B cell (primary cell): Measurements from ENCODE around the gene DNAH10. TPM values are rescaled to one million over a fixed set of nuclear protein-coding genes. Genes with fewer than 3 reads are reported as not detected.

Experiments
- ATAC-seq: fragments of 200-7000 bp; cut with Tn5 transposase; one replicate; pipeline ENCODE4 v1.10.0; 2021; ENCODE audit warnings: low read depth, mild to moderate bottlenecking, moderate number of reproducible peaks, moderate library complexity
- CTCF ChIA-PET: fragments of 350-600 bp; sonication (Branson Sonifier 250); formaldehyde crosslinking; loops from one replicate; lab custom pipeline; 2021; ENCODE audit warnings: antibody characterized with exemption, inconsistent platforms; lab: Charles Lee
- POLR2A ChIA-PET: fragments of 350-600 bp; sonication (Branson Sonifier 250); formaldehyde crosslinking; loops from one replicate; lab custom pipeline; 2021; ENCODE audit warnings: antibody characterized with exemption; lab: Charles Lee
- DNase-seq: peaks from one replicate; pipeline ENCODE4 v3.0.0; 2013
- H2AFZ ChIP-seq: 2 replicates; pipeline ENCODE4 v1.6.1; 2012; ENCODE audit warnings: mild to moderate bottlenecking, low read depth, low read length; ENCODE audit not compliant: insufficient read depth, poor library complexity, severe bottlenecking
- H3K27ac ChIP-seq, 2 donors: 1 replicate in 1 of 2; 2 replicates in 1 of 2; pipeline ENCODE4 v1.5.1; 2012 to 2013; ENCODE audit warnings: low read length in 2 of 2, mild to moderate bottlenecking in 2 of 2, moderate library complexity in 1 of 2
- H3K27me3 ChIP-seq, 4 experiments: fragments of 200-600 bp in 1 of 4; sonication (generic) in 1 of 4; replicated peaks in 1 of 4; 1 replicate in 2 of 4; 2 replicates in 2 of 4; pipeline versions ENCODE4 v1.6.1 to v1.7.0; 2013 to 2016; ENCODE audit warnings: low read length in 3 of 4, mild to moderate bottlenecking in 2 of 4, mixed read lengths in 1 of 4, moderate library complexity in 1 of 4; ENCODE audit not compliant: insufficient read depth in 4 of 4, control insufficient read depth in 3 of 4; ENCODE audit errors: control extremely low read depth in 1 of 4
- H3K36me3 ChIP-seq, 2 experiments: replicated peaks in 1 of 2; 1 replicate in 1 of 2; 2 replicates in 1 of 2; pipeline versions ENCODE4 v1.6.1 to v1.7.1; 2013; ENCODE audit warnings: low read length in 1 of 2; ENCODE audit not compliant: insufficient read depth in 2 of 2, control insufficient read depth in 1 of 2; ENCODE audit errors: control extremely low read depth in 1 of 2, extremely low read depth in 1 of 2
- H3K4me1 ChIP-seq, 2 donors: fragments of 200-600 bp in 1 of 2; sonication (generic) in 1 of 2; 1 replicate in 1 of 2; 2 replicates in 1 of 2; pipeline versions ENCODE4 v1.5.1 to v1.6.1; 2013 to 2017; ENCODE audit warnings: low read length in 2 of 2; ENCODE audit not compliant: control insufficient read depth in 2 of 2, insufficient read depth in 2 of 2
- H3K4me2 ChIP-seq: replicated peaks from 2 replicates; pipeline ENCODE3; 2012; ENCODE audit warnings: mild to moderate bottlenecking, low read depth, low read length; ENCODE audit not compliant: poor library complexity, severe bottlenecking
- H3K4me3 ChIP-seq, 5 experiments: fragments of 200-600 bp in 1 of 5; sonication (generic) in 1 of 5; 1 replicate in 3 of 5; 2 replicates in 2 of 5; pipeline versions ENCODE4 v1.5.1 to v1.7.0; 2011 to 2016; ENCODE audit warnings: low read length in 4 of 5, mild to moderate bottlenecking in 4 of 5, low read depth in 2 of 5, control low read depth in 1 of 5, moderate library complexity in 1 of 5; ENCODE audit not compliant: insufficient read depth in 1 of 5; ENCODE audit errors: control extremely low read depth in 1 of 5, extremely low read depth in 1 of 5
- H3K79me2 ChIP-seq: fragments of 200-600 bp; sonication (generic); one replicate; pipeline ENCODE4 v1.6.0; 2016; ENCODE audit warnings: low read length; ENCODE audit not compliant: control insufficient read depth, insufficient read depth
- H3K9ac ChIP-seq: fragments of 200-600 bp; sonication (generic); 2 replicates; pipeline ENCODE4 v1.6.1; 2017; ENCODE audit warnings: mild to moderate bottlenecking, low read length, moderate library complexity
- H3K9me3 ChIP-seq, 3 donors: one replicate each; pipeline versions ENCODE4 v1.6.1 to v1.7.1; 2013; ENCODE audit warnings: low read length in 2 of 3; ENCODE audit not compliant: control insufficient read depth in 2 of 3, insufficient read depth in 1 of 3; ENCODE audit errors: control extremely low read depth in 1 of 3
- H4K20me1 ChIP-seq: 2 replicates; pipeline ENCODE4 v1.6.0; 2012; ENCODE audit warnings: mild to moderate bottlenecking, low read length; ENCODE audit not compliant: insufficient read depth, control insufficient read depth, poor library complexity, severe bottlenecking
- H3K27ac Mint-ChIP-seq: one replicate; pipeline ENCODE4 v1.8.0; 2021; ENCODE audit warnings: mixed read lengths
- H3K27me3 Mint-ChIP-seq: one replicate; pipeline ENCODE4 v1.8.0; 2021; ENCODE audit warnings: mixed read lengths
- H3K4me1 Mint-ChIP-seq: one replicate; pipeline ENCODE4 v1.8.0; 2021; ENCODE audit warnings: mixed read lengths
- H3K4me3 Mint-ChIP-seq: one replicate; pipeline ENCODE4 v1.8.0; 2021; ENCODE audit warnings: mixed read lengths
- H3K9me3 Mint-ChIP-seq: one replicate; pipeline ENCODE4 v1.8.0; 2022; ENCODE audit warnings: mixed read lengths; ENCODE audit not compliant: insufficient read depth
- CTCF ChIP-seq: fragments of 200-600 bp; IDR thresholded peaks from one replicate; pipeline ENCODE4 v1.8.0; 2022; ENCODE audit warnings: antibody characterized with exemption, mild to moderate bottlenecking
- EZH2 ChIP-seq: IDR thresholded peaks from 2 replicates; pipeline ENCODE4 v1.6.1; 2012; ENCODE audit warnings: borderline replicate concordance, low read depth, mild to moderate bottlenecking, moderate library complexity, low read length; ENCODE audit not compliant: insufficient read depth, poor library complexity, severe bottlenecking
- WGBS: methylation state at CpG from one replicate; pipeline ENCODE4 v1.1.5; 2013; ENCODE audit warnings: missing lambda C conversion rate; ENCODE audit not compliant: insufficient coverage; 5-methylcytosine and 5-hydroxymethylcytosine counted together
- intact Hi-C: fragments of 100-400 bp; cut with micrococcal nuclease; formaldehyde crosslinking; loops from one replicate; pipeline ENCODE4 v1.10.0; 2022
- polyA plus RNA-seq: library from polyadenylated mRNA; depleted of rRNA; stranded (reverse); fragments of >200 nt; gene quantifications from 2 replicates; pipeline ENCODE4 v1.2.3, GENCODE V29; 2012
- total RNA-seq, 2 donors: library from RNA; stranded (reverse); fragments of 120-200 nt in 1 of 2; gene quantifications; 1 replicate in 1 of 2; 2 replicates in 1 of 2; pipeline versions ENCODE4 v1.2.3 to v1.2.4, GENCODE V29; 2013 to 2022

Gene DNAH10
- total and polyA plus RNA-seq, 2 donors (not counting 1 experiment from before 2014, with no cell fraction given), result 0.24 to 0.99 TPM

GRCh38 chr12:123942238-123942653, 180.1 kb downstream of the DNAH10 start:
- H2AFZ ChIP-seq, result no peak overlapping the region
- H3K4me1 ChIP-seq, result peaks cover 14 to 15% of the 10 kb centered on the region in 2 donors
- ChIA-PET CTCF (no interaction called here), POLR2A (no interaction called here)
- Mint-ChIP-seq H3K4me1 (peaks cover 19% of the 10 kb centered on the region), H3K27ac (no peak overlapping the region), H3K9me3 (peaks cover 2% of the 10 kb centered on the region), H3K27me3 (no peaks in the 10 kb centered on the region), H3K4me3 (no peak overlapping the region)
- no peak overlapping the region for H3K9ac ChIP-seq
- peaks cover 6% of the 10 kb centered on the region for H4K20me1 ChIP-seq
- no peak overlapping the region for H3K27ac ChIP-seq
- peaks cover 0 to 12% (median 2%) of the 10 kb centered on the region in 3 donors for H3K9me3 ChIP-seq
- TF ChIP-seq CTCF, result no peak
- TF ChIP-seq EZH2, result no peak
- H3K4me2 ChIP-seq, result no peak overlapping the region
- H3K4me3 ChIP-seq, result no peak overlapping the region
- H3K79me2 ChIP-seq, result no peaks in the 10 kb centered on the region
- intact Hi-C loops, result no loop called here
- peaks cover 7 to 45% of the 10 kb centered on the region in 2 experiments for H3K36me3 ChIP-seq
- no peaks in the 10 kb centered on the region for H3K27me3 ChIP-seq
- no peak for ATAC-seq
- 98% methylated on average over 7 of the region's 10 CpGs for WGBS
- DNase-seq, result no peak

GRCh38 chr12:123942911-123943648, 181.0 kb downstream of the DNAH10 start:
- H3K4me3 ChIP-seq, result no peak overlapping the region
- DNase-seq, result no peak
- H3K4me3 Mint-ChIP-seq, result no peak overlapping the region
- POLR2A ChIA-PET, result no interaction called here
- no peaks in the 10 kb centered on the region for H3K27me3 ChIP-seq
- CTCF ChIA-PET, result no interaction called here
- ATAC-seq, result no peak
- 98% methylated on average over 15 of the region's 16 CpGs for WGBS
- H3K79me2 ChIP-seq, result no peaks in the 10 kb centered on the region
- no peaks in the 10 kb centered on the region for H3K27me3 Mint-ChIP-seq
- no peak overlapping the region for H3K27ac ChIP-seq
- TF ChIP-seq EZH2 (no peak), CTCF (no peak)
- peaks cover 0 to 12% (median 2%) of the 10 kb centered on the region in 3 donors for H3K9me3 ChIP-seq
- no peak overlapping the region for H3K27ac Mint-ChIP-seq
- intact Hi-C loops, result no loop called here
- peaks cover 7 to 45% of the 10 kb centered on the region in 2 experiments for H3K36me3 ChIP-seq
- H3K4me2 ChIP-seq, result no peak overlapping the region
- H3K4me1 Mint-ChIP-seq, result peaks cover 11% of the 10 kb centered on the region
- peaks cover 6 to 7% of the 10 kb centered on the region in 2 donors for H3K4me1 ChIP-seq
- H4K20me1 ChIP-seq, result peaks cover 6% of the 10 kb centered on the region
- H3K9ac ChIP-seq, result no peak overlapping the region
- H3K9me3 Mint-ChIP-seq, result peaks cover 2% of the 10 kb centered on the region
- H2AFZ ChIP-seq, result no peak overlapping the region
